Measurements from ENCODE around the gene ALG5. TPM values are rescaled to one million over a fixed set of nuclear protein-coding genes. Genes with fewer than 3 reads are reported as not detected.

Gene ALG5
- total RNA-seq, 1 donor from 2014 or later = 57.9 TPM

GRCh38 chr13:37039896-37040295 lies 40.8 kb upstream of the ALG5 start:
- Histone ChIP-seq H3K27me3 (ENCODE audit: control insufficient read depth, insufficient read depth, low read length) (no peaks in the 10 kb centered on the region), H3K36me3 (ENCODE audit: control insufficient read depth, insufficient read depth, low read length) (peaks cover 11% of the 10 kb centered on the region), H3K4me3 (ENCODE audit: low read depth, low read length) (no peak overlapping the region)
- TF ChIP-seq, protein P1, sequence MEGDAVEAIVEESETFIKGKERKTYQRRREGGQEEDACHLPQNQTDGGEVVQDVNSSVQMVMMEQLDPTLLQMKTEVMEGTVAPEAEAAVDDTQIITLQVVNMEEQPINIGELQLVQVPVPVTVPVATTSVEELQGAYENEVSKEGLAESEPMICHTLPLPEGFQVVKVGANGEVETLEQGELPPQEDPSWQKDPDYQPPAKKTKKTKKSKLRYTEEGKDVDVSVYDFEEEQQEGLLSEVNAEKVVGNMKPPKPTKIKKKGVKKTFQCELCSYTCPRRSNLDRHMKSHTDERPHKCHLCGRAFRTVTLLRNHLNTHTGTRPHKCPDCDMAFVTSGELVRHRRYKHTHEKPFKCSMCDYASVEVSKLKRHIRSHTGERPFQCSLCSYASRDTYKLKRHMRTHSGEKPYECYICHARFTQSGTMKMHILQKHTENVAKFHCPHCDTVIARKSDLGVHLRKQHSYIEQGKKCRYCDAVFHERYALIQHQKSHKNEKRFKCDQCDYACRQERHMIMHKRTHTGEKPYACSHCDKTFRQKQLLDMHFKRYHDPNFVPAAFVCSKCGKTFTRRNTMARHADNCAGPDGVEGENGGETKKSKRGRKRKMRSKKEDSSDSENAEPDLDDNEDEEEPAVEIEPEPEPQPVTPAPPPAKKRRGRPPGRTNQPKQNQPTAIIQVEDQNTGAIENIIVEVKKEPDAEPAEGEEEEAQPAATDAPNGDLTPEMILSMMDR (IDR thresholded peaks at IDR 0.05; ENCODE audit: insufficient read depth, low read length, severe bottlenecking) = no peak
- FAIRE-seq = no peak
- DNase-seq (ENCODE audit: low read depth) = no peak

DNA sequence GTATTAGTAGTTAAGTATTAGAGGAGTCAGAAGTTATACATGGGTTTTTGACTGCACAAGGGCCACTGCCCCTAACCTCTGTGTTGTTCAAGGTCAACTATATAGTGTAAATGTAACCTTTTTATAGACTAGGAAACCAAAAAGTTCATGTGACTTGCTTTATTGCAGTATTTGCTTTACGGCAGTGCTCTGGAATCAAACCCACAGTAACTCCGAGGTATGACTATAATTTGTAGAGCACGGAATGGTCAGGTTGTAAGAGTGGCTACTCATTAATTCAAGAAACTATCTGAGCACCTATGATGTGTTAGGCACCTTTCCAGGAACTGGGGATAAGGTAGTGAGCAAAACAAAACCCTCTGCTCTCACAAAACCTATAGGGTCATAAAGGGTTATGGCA lies 38.1 kb upstream of the ALG5 start:
- DNase-seq (ENCODE audit: low read depth) = no peak
- Histone ChIP-seq H3K36me3 (ENCODE audit: control insufficient read depth, insufficient read depth, low read length) (peaks cover 15% of the 10 kb centered on the region), H3K4me3 (ENCODE audit: low read depth, low read length) (no peak overlapping the region), H3K27me3 (ENCODE audit: control insufficient read depth, insufficient read depth, low read length) (no peaks in the 10 kb centered on the region)
- no peak for FAIRE-seq
- TF ChIP-seq, protein P1 (IDR thresholded peaks at IDR 0.05; ENCODE audit: insufficient read depth, low read length, severe bottlenecking) = no peak

- no peak for FAIRE-seq
- TF ChIP-seq, protein P1 (IDR thresholded peaks at IDR 0.05; ENCODE audit: insufficient read depth, low read length, severe bottlenecking) = no peak
- Histone ChIP-seq H3K27me3 (ENCODE audit: control insufficient read depth, insufficient read depth, low read length) (no peaks in the 10 kb centered on the region), H3K4me3 (ENCODE audit: low read depth, low read length) (no peak overlapping the region), H3K36me3 (ENCODE audit: control insufficient read depth, insufficient read depth, low read length) (peaks cover 11% of the 10 kb centered on the region)
- no peak for DNase-seq (ENCODE audit: low read depth)
Observed at GRCh38 chr13:37029617-37030016, 30.5 kb upstream of the ALG5 start.

DNA sequence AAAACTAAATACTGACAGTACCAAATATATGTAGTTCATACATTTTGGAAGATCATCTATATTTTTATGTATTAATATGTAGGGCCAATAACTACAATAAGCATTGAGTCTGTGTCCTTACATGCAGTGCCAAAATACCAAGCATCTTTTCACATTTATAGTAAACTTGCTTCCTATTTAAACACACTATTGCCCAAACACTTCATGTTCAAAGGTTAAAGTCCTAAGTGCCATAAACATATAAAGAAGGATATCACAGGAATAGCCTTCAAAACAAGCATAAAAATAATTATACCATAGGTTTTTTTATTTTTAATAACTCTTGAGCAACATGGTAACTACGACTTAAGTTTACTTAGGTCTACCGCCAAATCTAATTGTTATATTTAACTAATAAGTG lies 28.5 kb upstream of the ALG5 start:
- DNase-seq (ENCODE audit: low read depth) (no peak), FAIRE-seq (no peak)
- Histone ChIP-seq H3K27me3 (ENCODE audit: control insufficient read depth, insufficient read depth, low read length) (no peaks in the 10 kb centered on the region), H3K36me3 (ENCODE audit: control insufficient read depth, insufficient read depth, low read length) (peaks cover 8% of the 10 kb centered on the region), H3K4me3 (ENCODE audit: low read depth, low read length) (no peak overlapping the region)
- TF ChIP-seq, protein P1 (IDR thresholded peaks at IDR 0.05; ENCODE audit: insufficient read depth, low read length, severe bottlenecking) = no peak

- H3K4me3 ChIP-seq (ENCODE audit: low read depth, low read length) = no peak overlapping the region
- peaks cover 7% of the 10 kb centered on the region for H3K36me3 ChIP-seq (ENCODE audit: control insufficient read depth, insufficient read depth, low read length)
- DNase-seq (ENCODE audit: low read depth) (peak; percentile 17), FAIRE-seq (no peak)
- TF ChIP-seq, protein P1 (IDR thresholded peaks at IDR 0.05; ENCODE audit: insufficient read depth, low read length, severe bottlenecking) = no peak
- H3K27me3 ChIP-seq (ENCODE audit: control insufficient read depth, insufficient read depth, low read length) = no peaks in the 10 kb centered on the region
Observed at GRCh38 chr13:37026771-37027170, 27.6 kb upstream of the ALG5 start.

- FAIRE-seq = no peak
- Histone ChIP-seq H3K27me3 (ENCODE audit: control insufficient read depth, insufficient read depth, low read length) (no peaks in the 10 kb centered on the region), H3K36me3 (ENCODE audit: control insufficient read depth, insufficient read depth, low read length) (peaks cover 6% of the 10 kb centered on the region), H3K4me3 (ENCODE audit: low read depth, low read length) (no peak overlapping the region)
- TF ChIP-seq, protein P1 (IDR thresholded peaks at IDR 0.05; ENCODE audit: insufficient read depth, low read length, severe bottlenecking) = no peak
- peak; percentile 50 for DNase-seq (ENCODE audit: low read depth)
Observed at GRCh38 chr13:37023871-37024270, 24.7 kb upstream of the ALG5 start.

Data from bronchial epithelial cell (primary cell).